Lower lobe of right lung (tissue), 2 donors: ENCODE results near the gene GGCX. TPM values are rescaled to one million over a fixed set of nuclear protein-coding genes. Genes with fewer than 3 reads are reported as not detected.
"Not testable (repeated sequence)": the region's sequence is repeated elsewhere in the genome, so short reads cannot be mapped to it uniquely, and the experiment has no call there.

ENCODE experiments used
- ATAC-seq, 2 donors: fragments of 200-7000 bp; cut with Tn5 transposase; one replicate each; pipeline ENCODE4 v1.9.1; 2020 to 2022; ENCODE audit warnings: mild to moderate bottlenecking in 2 of 2, moderate library complexity in 2 of 2
- DNase-seq: peaks from one replicate; pipeline ENCODE4 v3.0.0-alpha.2; 2020
- H3K27ac ChIP-seq: fragments of 200-600 bp; one replicate; pipeline ENCODE4 v1.8.0; 2022
- H3K27me3 ChIP-seq: fragments of 200-600 bp; one replicate; pipeline ENCODE4 v1.8.0; 2022; ENCODE audit warnings: low read depth
- H3K36me3 ChIP-seq: fragments of 200-600 bp; one replicate; pipeline ENCODE4 v1.8.0; 2022; ENCODE audit warnings: mild to moderate bottlenecking
- H3K4me1 ChIP-seq: fragments of 200-600 bp; one replicate; pipeline ENCODE4 v1.8.0; 2022
- H3K4me3 ChIP-seq: fragments of 200-600 bp; one replicate; pipeline ENCODE4 v1.8.0; 2022; ENCODE audit warnings: mild to moderate bottlenecking
- H3K9me3 ChIP-seq: fragments of 200-600 bp; one replicate; pipeline ENCODE4 v1.8.0; 2022
- intact Hi-C: fragments of 100-400 bp; cut with DNase I; formaldehyde crosslinking; loops from one replicate; pipeline ENCODE4 v1.11.0; 2022
- total RNA-seq: library from RNA; stranded (reverse); fragmentation: NEBNext Ultra II Directional; extraction: Animal tissue kit (Norgen Biotek cat#: 25700); gene quantifications from one replicate; pipeline ENCODE4 v1.2.1, GENCODE V29; 2021
- TF ChIP-seq, protein P1 (sequence below): fragments of 200-600 bp; IDR thresholded peaks from one replicate; pipeline ENCODE4 v1.8.0; 2022; ENCODE audit warnings: antibody characterized with exemption, mild to moderate bottlenecking
- donor health status: DM: no; HTN: yes; CAD: no; lungs with severe emphysema.

Gene GGCX
- total RNA-seq, 1 donor from 2014 or later, result 62.2 TPM

DNA sequence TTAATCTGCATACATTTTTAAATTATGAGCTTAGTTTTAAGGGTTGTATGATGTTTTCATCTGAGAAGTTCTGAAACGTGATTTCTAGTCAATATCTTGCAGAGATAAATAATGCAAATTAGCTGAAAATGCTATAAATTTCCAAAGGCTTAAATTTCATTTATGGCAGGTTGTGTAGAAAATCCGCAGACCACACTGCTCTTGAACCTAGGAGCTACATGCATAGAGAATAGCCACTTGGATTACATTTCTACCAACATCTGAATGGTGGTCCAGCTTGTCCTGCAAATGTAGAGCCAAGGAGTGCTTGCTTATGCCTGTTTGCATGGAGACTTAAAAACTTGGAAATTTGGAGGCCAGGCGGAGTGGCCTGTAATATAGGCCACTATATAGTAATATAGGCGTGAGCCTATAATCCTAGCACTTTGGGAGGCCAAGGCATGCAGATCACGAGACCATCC lies 15.5 kb downstream of the GGCX start:
- Histone ChIP-seq H3K27me3 (no peaks in the 10 kb centered on the region), H3K4me3 (no peak overlapping the region), H3K9me3 (no peaks in the 10 kb centered on the region), H3K36me3 (peaks cover 90% of the 10 kb centered on the region), H3K4me1 (peaks cover 30% of the 10 kb centered on the region), H3K27ac (no peak overlapping the region)
- ATAC-seq, result no peak
- TF ChIP-seq, protein P1, sequence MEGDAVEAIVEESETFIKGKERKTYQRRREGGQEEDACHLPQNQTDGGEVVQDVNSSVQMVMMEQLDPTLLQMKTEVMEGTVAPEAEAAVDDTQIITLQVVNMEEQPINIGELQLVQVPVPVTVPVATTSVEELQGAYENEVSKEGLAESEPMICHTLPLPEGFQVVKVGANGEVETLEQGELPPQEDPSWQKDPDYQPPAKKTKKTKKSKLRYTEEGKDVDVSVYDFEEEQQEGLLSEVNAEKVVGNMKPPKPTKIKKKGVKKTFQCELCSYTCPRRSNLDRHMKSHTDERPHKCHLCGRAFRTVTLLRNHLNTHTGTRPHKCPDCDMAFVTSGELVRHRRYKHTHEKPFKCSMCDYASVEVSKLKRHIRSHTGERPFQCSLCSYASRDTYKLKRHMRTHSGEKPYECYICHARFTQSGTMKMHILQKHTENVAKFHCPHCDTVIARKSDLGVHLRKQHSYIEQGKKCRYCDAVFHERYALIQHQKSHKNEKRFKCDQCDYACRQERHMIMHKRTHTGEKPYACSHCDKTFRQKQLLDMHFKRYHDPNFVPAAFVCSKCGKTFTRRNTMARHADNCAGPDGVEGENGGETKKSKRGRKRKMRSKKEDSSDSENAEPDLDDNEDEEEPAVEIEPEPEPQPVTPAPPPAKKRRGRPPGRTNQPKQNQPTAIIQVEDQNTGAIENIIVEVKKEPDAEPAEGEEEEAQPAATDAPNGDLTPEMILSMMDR, result no peak
- DNase-seq, result no peak
- intact Hi-C loops, result no loop called here

DNA sequence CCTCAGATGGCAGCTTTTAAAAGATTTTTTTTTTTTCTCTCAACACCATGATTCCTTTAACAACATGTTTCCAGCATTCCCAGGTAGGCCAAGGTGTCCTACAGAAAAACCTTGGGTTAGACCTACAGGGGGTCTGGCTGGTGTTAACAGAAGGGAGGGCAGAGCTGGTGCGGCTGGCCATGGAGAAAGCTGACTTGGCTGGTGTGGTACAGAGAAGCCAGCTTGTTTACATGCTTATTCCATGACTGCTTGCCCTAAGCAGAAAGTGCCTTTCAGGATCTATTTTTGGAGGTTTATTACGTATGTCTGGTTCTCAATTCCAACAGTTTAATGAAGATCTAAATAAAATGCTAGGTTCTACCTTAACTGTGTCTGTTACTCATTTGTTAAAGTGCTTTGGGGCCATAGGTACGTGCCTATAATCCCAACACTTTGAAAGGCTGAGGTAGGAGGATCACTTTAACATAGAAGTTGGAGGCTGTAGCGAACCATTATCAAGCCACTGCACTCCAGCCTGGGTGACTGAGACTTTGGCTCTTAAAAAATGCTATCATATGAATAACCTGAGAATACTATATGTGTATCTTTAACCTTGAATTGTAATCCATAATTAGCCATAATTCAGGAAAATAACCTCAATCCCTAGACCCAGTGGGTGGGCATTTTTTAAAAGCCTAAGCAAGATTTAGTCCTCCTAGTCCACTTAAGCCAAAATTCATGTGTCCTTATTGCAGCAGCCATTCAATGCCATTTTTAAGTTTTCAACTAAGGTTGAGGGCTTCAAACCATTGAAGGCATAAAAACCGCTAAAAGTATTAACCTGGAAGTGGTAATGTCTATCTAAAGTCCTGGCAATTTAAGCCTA lies 16.1 kb downstream of the GGCX start:
- not testable (repeated sequence) for H3K27ac ChIP-seq

DNA sequence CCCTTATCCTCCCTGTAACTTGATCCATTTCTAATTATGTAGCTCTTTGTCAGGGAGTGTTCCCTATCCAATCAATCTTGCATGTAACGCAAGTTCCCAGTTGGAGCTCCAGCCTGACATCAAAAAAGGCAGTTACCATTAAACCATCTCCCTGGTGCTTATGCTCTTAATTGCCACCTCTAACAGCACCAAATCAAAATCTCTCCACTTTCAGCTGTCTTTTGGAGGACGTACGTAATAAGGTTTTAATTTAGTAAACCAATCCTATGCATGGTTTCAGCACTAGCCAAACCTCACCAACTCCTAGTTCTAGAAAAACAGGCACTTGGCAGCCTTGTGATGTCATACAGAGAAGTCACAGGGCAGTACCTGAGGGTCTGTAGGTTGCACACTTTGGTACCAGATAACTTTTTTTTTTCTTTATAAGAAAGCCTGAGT lies 17.0 kb downstream of the GGCX start:
- H3K27ac ChIP-seq, ATAC-seq, H3K9me3 ChIP-seq, DNase-seq, H3K27me3 ChIP-seq, intact Hi-C loops, H3K4me3 ChIP-seq: not testable (repeated sequence)
- H3K36me3 ChIP-seq, result peaks cover 77% of the 10 kb centered on the region
- peaks cover 37% of the 10 kb centered on the region for H3K4me1 ChIP-seq

More for the DNA sequence above, 16.1 kb downstream of the GGCX start:
- Histone ChIP-seq H3K4me1 (peaks cover 37% of the 10 kb centered on the region), H3K36me3 (peaks cover 85% of the 10 kb centered on the region)
- H3K4me3 ChIP-seq, intact Hi-C loops, H3K27me3 ChIP-seq, ATAC-seq, DNase-seq, H3K9me3 ChIP-seq: not testable (repeated sequence)

DNA sequence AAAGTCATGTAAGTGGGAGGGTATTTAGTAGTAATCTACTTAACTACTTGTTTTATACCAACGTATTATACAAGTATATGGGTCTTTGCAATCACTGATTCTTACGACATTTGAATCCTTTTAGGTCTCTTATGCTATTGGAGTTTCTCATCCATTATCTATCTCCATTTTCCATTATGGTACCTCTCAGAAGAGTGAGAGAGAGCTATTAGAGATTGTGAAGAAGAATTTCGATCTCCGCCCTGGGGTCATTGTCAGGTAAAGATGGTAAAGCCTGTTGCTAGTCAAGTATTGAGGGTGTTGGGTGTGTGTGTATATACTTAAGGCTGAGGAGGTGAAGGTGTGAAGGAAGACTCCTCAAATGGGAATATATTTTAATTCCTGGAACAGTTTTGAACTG lies 18.5 kb downstream of the GGCX start:
- DNase-seq (no peak), ATAC-seq (no peak)
- Histone ChIP-seq H3K9me3 (no peaks in the 10 kb centered on the region), H3K36me3 (peaks cover 62% of the 10 kb centered on the region), H3K4me3 (no peak overlapping the region), H3K27ac (no peak overlapping the region), H3K27me3 (no peaks in the 10 kb centered on the region), H3K4me1 (peaks cover 37% of the 10 kb centered on the region)
- intact Hi-C loops, result no loop called here
- TF ChIP-seq, protein P1, result no peak

DNA sequence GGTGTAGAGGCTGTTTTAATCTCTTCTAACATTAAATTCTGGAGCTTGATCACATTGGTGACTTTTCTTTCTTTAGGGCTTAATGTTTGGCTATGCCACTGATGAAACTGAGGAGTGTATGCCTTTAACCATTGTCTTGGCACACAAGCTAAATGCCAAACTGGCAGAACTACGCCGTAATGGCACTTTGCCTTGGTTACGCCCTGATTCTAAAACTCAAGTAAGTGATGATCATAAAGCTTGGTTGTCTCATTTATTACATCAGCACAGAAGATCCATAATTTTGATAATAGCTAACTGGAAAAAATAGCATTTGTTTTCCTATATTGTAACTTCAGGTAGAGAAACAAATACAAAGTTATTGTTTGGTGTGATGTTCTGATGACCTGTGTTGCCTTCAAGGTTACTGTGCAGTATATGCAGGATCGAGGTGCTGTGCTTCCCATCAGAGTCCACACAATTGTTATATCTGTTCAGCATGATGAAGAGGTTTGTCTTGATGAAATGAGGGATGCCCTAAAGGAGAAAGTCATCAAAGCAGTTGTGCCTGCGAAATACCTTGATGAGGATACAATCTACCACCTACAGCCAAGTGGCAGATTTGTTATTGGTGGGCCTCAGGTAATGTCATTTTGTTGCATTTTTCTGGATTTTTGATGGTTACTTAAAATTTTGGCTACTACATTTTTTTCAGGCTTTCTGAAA lies 19.4 kb downstream of the GGCX start:
- TF ChIP-seq, protein P1, result no peak
- Histone ChIP-seq H3K27me3 (no peaks in the 10 kb centered on the region), H3K4me3 (peak overlapping the region; percentile 98), H3K4me1 (peaks cover 45% of the 10 kb centered on the region), H3K36me3 (peaks cover 59% of the 10 kb centered on the region), H3K27ac (no peak overlapping the region), H3K9me3 (no peaks in the 10 kb centered on the region)
- DNase-seq (no peak), ATAC-seq (no peak)
- intact Hi-C loops, result no loop called here

DNA sequence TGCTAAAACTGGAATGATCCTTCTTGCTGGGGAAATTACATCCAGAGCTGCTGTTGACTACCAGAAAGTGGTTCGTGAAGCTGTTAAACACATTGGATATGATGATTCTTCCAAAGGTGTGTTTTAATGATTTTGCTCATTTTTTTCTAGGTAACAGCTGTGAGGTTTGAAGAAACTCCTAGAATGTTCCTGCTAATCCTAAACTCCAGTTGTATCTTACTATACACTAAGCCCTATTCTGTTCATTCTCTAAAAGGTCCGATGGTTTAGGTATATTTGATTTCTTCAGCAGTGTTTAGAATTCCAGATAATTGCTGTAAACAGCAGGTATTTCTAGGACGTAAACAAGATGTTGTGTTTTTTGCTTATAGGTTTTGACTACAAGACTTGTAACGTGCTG lies 20.0 kb downstream of the GGCX start:
- Histone ChIP-seq H3K27me3 (no peaks in the 10 kb centered on the region), H3K4me3 (peak overlapping the region; percentile 98), H3K4me1 (peaks cover 49% of the 10 kb centered on the region), H3K36me3 (peaks cover 56% of the 10 kb centered on the region), H3K27ac (no peak overlapping the region), H3K9me3 (no peaks in the 10 kb centered on the region)
- intact Hi-C loops, result no loop called here
- DNase-seq (no peak), ATAC-seq (no peak)
- TF ChIP-seq, protein P1, result no peak
